Rectal smooth muscle tissue (tissue), 1 donor: ENCODE measurements around the gene CFAP119.

ENCODE experiments used
- H3K27ac ChIP-seq: one replicate; pipeline ENCODE4 v1.7.0; 2013; ENCODE audit warnings: low read depth, low read length, inconsistent platforms
- H3K27me3 ChIP-seq: one replicate; pipeline ENCODE4 v1.7.0; 2013; ENCODE audit warnings: low read length; ENCODE audit not compliant: control insufficient read depth, insufficient read depth
- H3K36me3 ChIP-seq: one replicate; pipeline ENCODE4 v1.7.0; 2013; ENCODE audit warnings: low read length; ENCODE audit not compliant: control insufficient read depth, insufficient read depth
- H3K4me1 ChIP-seq: one replicate; pipeline ENCODE4 v1.7.0; 2013; ENCODE audit warnings: low read length; ENCODE audit not compliant: control insufficient read depth, insufficient read depth
- H3K4me3 ChIP-seq: one replicate; pipeline ENCODE4 v1.7.0; 2013; ENCODE audit warnings: low read length
- H3K9ac ChIP-seq: one replicate; pipeline ENCODE4 v1.7.0; 2013; ENCODE audit warnings: low read length

CFAP119 gene

DNA sequence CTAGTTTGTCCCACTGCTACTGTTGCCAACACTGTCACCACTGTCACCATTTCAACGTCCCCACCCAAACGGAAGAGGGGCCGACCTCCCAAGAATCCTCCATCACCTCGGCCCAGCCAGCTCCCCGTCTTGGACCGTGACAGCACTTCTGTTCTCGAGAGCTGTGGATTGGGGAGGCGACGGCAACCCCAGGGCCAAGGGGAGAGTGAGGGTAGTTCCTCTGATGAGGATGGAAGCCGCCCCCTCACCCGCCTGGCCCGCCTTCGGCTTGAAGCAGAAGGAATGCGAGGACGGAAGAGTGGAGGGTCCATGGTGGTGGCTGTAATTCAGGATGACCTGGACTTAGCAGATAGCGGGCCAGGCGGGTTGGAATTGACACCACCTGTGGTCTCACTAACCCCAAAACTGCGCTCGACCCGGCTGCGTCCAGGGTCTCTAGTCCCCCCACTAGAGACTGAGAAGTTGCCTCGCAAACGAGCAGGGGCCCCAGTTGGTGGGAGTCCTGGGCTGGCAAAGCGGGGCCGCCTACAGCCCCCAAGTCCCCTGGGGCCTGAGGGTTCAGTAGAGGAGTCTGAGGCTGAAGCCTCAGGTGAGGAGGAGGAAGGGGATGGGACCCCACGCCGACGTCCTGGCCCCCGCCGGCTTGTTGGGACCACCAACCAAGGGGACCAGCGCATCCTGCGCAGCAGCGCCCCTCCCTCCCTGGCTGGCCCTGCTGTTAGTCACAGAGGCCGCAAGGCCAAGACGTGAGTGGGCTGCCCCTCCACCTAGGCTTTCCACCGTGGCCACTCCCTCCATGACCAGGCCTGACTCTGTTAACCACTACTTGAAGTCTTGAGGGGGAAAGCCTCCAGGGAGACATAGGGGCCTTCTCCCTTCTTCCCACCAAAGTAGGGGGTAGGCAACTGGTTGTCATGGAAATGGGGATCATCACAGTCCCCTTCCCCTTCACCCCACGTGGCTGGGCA is 22.6 kb downstream of the CFAP119 start:
- Histone ChIP-seq H3K9ac (no peak overlapping the region), H3K27ac (no peak overlapping the region), H3K27me3 (no peaks in the 10 kb centered on the region), H3K36me3 (peaks cover 40% of the 10 kb centered on the region), H3K4me3 (no peak overlapping the region), H3K4me1 (peaks cover 7% of the 10 kb centered on the region)

DNA sequence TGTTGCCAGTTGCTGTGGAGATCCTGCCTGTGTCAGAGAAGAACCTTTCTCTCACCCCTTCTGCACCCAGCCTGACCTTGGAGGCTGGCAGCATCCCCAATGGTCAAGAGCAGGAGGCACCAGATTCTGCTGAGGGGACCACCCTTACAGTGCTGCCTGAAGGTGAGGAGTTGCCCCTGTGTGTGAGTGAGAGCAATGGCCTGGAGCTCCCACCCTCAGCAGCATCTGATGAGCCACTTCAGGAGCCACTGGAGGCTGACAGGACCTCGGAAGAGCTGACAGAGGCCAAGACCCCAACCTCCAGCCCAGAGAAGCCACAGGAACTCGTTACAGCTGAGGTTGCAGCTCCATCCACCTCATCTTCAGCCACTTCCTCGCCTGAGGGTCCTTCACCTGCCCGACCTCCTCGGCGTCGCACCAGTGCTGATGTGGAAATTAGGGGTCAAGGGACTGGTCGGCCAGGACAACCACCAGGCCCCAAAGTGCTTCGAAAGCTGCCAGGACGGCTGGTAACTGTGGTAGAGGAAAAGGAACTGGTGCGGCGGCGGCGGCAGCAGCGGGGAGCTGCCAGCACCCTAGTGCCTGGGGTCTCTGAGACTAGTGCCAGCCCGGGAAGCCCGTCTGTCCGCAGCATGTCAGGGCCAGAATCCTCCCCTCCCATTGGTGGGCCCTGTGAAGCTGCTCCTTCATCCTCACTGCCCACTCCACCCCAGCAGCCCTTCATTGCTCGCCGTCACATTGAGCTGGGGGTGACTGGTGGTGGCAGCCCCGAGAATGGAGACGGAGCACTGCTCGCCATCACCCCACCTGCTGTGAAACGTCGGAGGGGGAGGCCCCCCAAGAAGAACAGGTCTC is 23.8 kb downstream of the CFAP119 start:
- H3K4me3 ChIP-seq = no peak overlapping the region
- H3K36me3 ChIP-seq = peaks cover 45% of the 10 kb centered on the region
- no peak overlapping the region for H3K9ac ChIP-seq
- no peak overlapping the region for H3K27ac ChIP-seq
- H3K27me3 ChIP-seq = no peaks in the 10 kb centered on the region
- H3K4me1 ChIP-seq = peaks cover 7% of the 10 kb centered on the region

DNA sequence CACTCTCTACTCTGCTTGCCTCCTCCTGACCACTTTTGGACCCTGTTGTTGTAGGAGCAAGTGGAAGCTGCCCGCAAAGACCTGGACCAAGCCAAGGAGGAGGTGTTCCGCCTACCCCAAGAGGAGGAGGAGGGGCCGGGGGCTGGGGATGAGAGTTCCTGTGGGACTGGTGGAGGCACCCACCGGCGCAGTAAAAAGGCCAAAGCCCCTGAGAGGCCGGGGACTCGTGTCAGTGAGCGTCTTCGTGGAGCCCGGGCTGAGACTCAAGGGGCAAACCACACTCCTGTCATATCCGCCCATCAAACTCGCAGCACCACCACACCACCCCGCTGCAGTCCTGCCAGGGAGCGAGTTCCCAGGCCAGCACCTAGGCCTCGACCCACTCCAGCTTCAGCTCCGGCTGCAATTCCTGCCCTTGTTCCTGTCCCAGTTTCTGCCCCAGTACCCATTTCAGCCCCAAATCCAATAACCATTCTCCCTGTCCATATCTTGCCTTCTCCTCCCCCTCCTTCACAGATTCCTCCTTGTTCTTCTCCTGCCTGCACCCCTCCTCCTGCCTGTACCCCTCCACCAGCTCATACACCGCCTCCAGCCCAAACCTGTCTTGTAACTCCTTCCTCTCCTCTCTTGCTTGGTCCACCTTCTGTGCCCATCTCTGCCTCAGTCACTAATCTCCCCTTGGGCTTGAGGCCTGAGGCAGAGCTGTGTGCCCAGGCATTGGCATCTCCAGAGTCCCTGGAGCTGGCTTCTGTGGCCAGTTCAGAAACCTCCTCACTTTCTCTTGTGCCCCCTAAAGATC is 24.7 kb downstream of the CFAP119 start:
- H3K27ac ChIP-seq = no peak overlapping the region
- H3K36me3 ChIP-seq = peaks cover 49% of the 10 kb centered on the region

DNA sequence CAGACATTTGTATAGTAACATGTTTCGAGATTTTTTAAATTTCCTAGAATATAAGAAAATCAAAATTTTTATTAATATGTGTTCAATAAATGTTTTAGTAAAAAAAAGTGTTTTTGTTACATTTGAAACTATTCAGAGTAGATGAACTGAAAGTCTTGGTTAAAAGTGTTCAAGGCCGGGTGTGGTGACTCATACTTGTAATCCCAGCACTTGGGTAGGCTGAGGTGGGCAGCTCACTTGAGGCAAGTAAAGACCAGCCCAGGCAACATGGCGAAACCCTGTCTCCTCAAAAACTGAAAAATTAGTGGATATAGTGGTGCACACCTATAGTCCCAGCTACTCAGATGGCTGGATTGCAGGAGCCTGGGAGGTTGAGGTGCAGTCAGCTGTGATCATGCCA is 30.5 kb downstream of the CFAP119 start:
- no peaks in the 10 kb centered on the region for H3K27me3 ChIP-seq
- no peak overlapping the region for H3K27ac ChIP-seq
- H3K4me3 ChIP-seq = no peak overlapping the region
- peaks cover 43% of the 10 kb centered on the region for H3K36me3 ChIP-seq
- H3K4me1 ChIP-seq = no peaks in the 10 kb centered on the region
- no peak overlapping the region for H3K9ac ChIP-seq

More for the DNA sequence above, 24.7 kb downstream of the CFAP119 start:
- no peak overlapping the region for H3K9ac ChIP-seq
- H3K4me3 ChIP-seq = no peak overlapping the region
- H3K4me1 ChIP-seq = peaks cover 7% of the 10 kb centered on the region
- no peaks in the 10 kb centered on the region for H3K27me3 ChIP-seq

- H3K36me3 ChIP-seq = peaks cover 41% of the 10 kb centered on the region
- H3K27ac ChIP-seq = no peak overlapping the region
- no peaks in the 10 kb centered on the region for H3K27me3 ChIP-seq
- H3K4me1 ChIP-seq = no peaks in the 10 kb centered on the region
- H3K9ac ChIP-seq = no peak overlapping the region
- H3K4me3 ChIP-seq = no peak overlapping the region
Observed at GRCh38 chr16:30728899-30729672, 32.8 kb downstream of the CFAP119 start.

- Histone ChIP-seq H3K27ac (no peak overlapping the region), H3K36me3 (peaks cover 41% of the 10 kb centered on the region), H3K4me1 (no peaks in the 10 kb centered on the region)
Observed at GRCh38 chr16:30728321-30728720, 33.5 kb downstream of the CFAP119 start.

GRCh38 chr16:30725418-30725792 is 36.5 kb downstream of the CFAP119 start:
- no peaks in the 10 kb centered on the region for H3K4me1 ChIP-seq
- no peak overlapping the region for H3K9ac ChIP-seq
- H3K4me3 ChIP-seq = no peak overlapping the region
- no peaks in the 10 kb centered on the region for H3K27me3 ChIP-seq
- peaks cover 57% of the 10 kb centered on the region for H3K36me3 ChIP-seq
- no peak overlapping the region for H3K27ac ChIP-seq

More at GRCh38 chr16:30728321-30728720, 33.5 kb downstream of the CFAP119 start:
- Histone ChIP-seq H3K27me3 (no peaks in the 10 kb centered on the region), H3K9ac (no peak overlapping the region), H3K4me3 (no peak overlapping the region)

GRCh38 chr16:30724641-30725417 is 37.0 kb downstream of the CFAP119 start:
- Histone ChIP-seq H3K4me3 (no peak overlapping the region), H3K4me1 (no peaks in the 10 kb centered on the region), H3K27me3 (no peaks in the 10 kb centered on the region), H3K36me3 (peaks cover 60% of the 10 kb centered on the region), H3K27ac (no peak overlapping the region), H3K9ac (no peak overlapping the region)

- Histone ChIP-seq H3K4me3 (no peak overlapping the region), H3K27me3 (no peaks in the 10 kb centered on the region), H3K36me3 (peaks cover 57% of the 10 kb centered on the region), H3K4me1 (no peaks in the 10 kb centered on the region), H3K27ac (no peak overlapping the region), H3K9ac (no peak overlapping the region)
Observed at GRCh38 chr16:30723725-30724355, 38.0 kb downstream of the CFAP119 start.

DNA sequence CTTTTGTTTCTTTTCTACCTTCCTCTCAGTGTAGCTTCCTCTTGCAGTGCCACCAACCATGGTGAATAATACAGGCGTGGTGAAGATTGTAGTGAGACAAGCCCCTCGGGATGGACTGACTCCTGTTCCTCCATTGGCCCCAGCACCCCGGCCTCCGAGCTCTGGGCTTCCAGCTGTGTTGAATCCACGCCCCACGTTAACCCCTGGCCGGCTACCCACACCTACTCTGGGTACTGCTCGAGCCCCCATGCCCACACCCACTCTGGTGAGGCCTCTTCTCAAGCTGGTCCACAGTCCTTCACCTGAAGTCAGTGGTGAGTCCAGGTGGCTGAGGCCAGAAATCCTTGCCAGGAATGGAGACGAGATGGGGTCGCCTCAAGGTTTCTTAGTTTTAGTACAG is 38.9 kb downstream of the CFAP119 start:
- Histone ChIP-seq H3K9ac (no peak overlapping the region), H3K27ac (no peak overlapping the region), H3K27me3 (no peaks in the 10 kb centered on the region), H3K36me3 (peaks cover 60% of the 10 kb centered on the region), H3K4me1 (no peaks in the 10 kb centered on the region), H3K4me3 (no peak overlapping the region)
